Measurements from ENCODE around the gene MRPL28.
"Not testable (repeated sequence)": the region's sequence is repeated elsewhere in the genome, so short reads cannot be mapped to it uniquely, and the experiment has no call there.

The MRPL28 gene

GRCh38 chr16:359067-359763 lies 11.1 kb downstream of the MRPL28 start:
- no peak for DNase-seq (ENCODE audit: low read depth)

- DNase-seq (ENCODE audit: low read depth), result no peak
Observed at GRCh38 chr16:356741-357140, 13.6 kb downstream of the MRPL28 start.

- no peak for DNase-seq (ENCODE audit: low read depth)
Observed at GRCh38 chr16:354971-355461, 15.3 kb downstream of the MRPL28 start.

- no peak for DNase-seq (ENCODE audit: low read depth)
Observed at GRCh38 chr16:354291-354881, 16.0 kb downstream of the MRPL28 start.

GRCh38 chr16:353404-354290 lies 16.7 kb downstream of the MRPL28 start:
- DNase-seq (ENCODE audit: low read depth), result no peak

- peak; percentile 64 for DNase-seq (ENCODE audit: low read depth)
Observed at GRCh38 chr16:352547-353403, 17.6 kb downstream of the MRPL28 start, which contains the start of gene AXIN1. Gene AXIN1 (minus strand): TSS chr16:352723. CDS start chr16:347025, 5,698 bp downstream.

GRCh38 chr16:351804-352520 lies 18.4 kb downstream of the MRPL28 start:
- no peak for DNase-seq (ENCODE audit: low read depth)

GRCh38 chr16:350203-350602 lies 20.1 kb downstream of the MRPL28 start:
- DNase-seq (ENCODE audit: low read depth), result no peak

GRCh38 chr16:349211-349610 lies 21.1 kb downstream of the MRPL28 start:
- DNase-seq (ENCODE audit: low read depth), result no peak

- DNase-seq (ENCODE audit: low read depth), result not testable (repeated sequence)
Observed at GRCh38 chr16:348495-348894, 21.8 kb downstream of the MRPL28 start.

- no peak for DNase-seq (ENCODE audit: low read depth)
Observed at GRCh38 chr16:347203-347602, 23.1 kb downstream of the MRPL28 start.

GRCh38 chr16:346587-346986 lies 23.8 kb downstream of the MRPL28 start:
- DNase-seq (ENCODE audit: low read depth), result no peak

- DNase-seq (ENCODE audit: low read depth), result no peak
Observed at GRCh38 chr16:345772-346171, 24.6 kb downstream of the MRPL28 start.

GRCh38 chr16:342455-343213 lies 27.7 kb downstream of the MRPL28 start:
- DNase-seq (ENCODE audit: low read depth), result no peak

GRCh38 chr16:341974-342336 lies 28.4 kb downstream of the MRPL28 start:
- DNase-seq (ENCODE audit: low read depth), result not testable (repeated sequence)

GRCh38 chr16:341095-341973 lies 29.0 kb downstream of the MRPL28 start:
- DNase-seq (ENCODE audit: low read depth), result not testable (repeated sequence)

- DNase-seq (ENCODE audit: low read depth), result no peak
Observed at GRCh38 chr16:340370-341091, 29.8 kb downstream of the MRPL28 start.

GRCh38 chr16:339680-340079 lies 30.7 kb downstream of the MRPL28 start:
- no peak for DNase-seq (ENCODE audit: low read depth)
